ENCODE data around the gene BIN1.
A peak's percentile ranks its signal among the peaks of the same experiment; 100 is the strongest.

Gene BIN1

GRCh38 chr2:127059559-127059958, 47.4 kb downstream of the BIN1 start:
- no peak for FAIRE-seq
- no peak for DNase-seq (ENCODE audit: low spot score)

- FAIRE-seq (no peak), DNase-seq (ENCODE audit: low spot score) (no peak)
These were observed 48.1 kb downstream of the BIN1 start for GRCh38 chr2:127058954-127059252.

GRCh38 chr2:127058246-127058953, 48.6 kb downstream of the BIN1 start:
- FAIRE-seq = no peak
- DNase-seq (ENCODE audit: low spot score) = no peak

- FAIRE-seq = no peak
These were observed 49.3 kb downstream of the BIN1 start for GRCh38 chr2:127057371-127058245.

GRCh38 chr2:127056631-127057370, 50.2 kb downstream of the BIN1 start:
- DNase-seq (ENCODE audit: low spot score) (no peak), FAIRE-seq (no peak)

More at GRCh38 chr2:127057371-127058245, 49.3 kb downstream of the BIN1 start:
- DNase-seq (ENCODE audit: low spot score) = no peak

GRCh38 chr2:127056086-127056485, 50.9 kb downstream of the BIN1 start:
- DNase-seq (ENCODE audit: low spot score) (no peak), FAIRE-seq (no peak)

- FAIRE-seq = no peak
- DNase-seq (ENCODE audit: low spot score) = no peak
These were observed 51.2 kb downstream of the BIN1 start for GRCh38 chr2:127055786-127056076.

- no peak for FAIRE-seq
- DNase-seq (ENCODE audit: low spot score) = no peak
These were observed 51.8 kb downstream of the BIN1 start for GRCh38 chr2:127054996-127055785.

GRCh38 chr2:127054604-127054930, 52.4 kb downstream of the BIN1 start:
- FAIRE-seq (no peak), DNase-seq (ENCODE audit: low spot score) (no peak)

- peak; percentile 68 for FAIRE-seq
- no peak for DNase-seq (ENCODE audit: low spot score)
These were observed 53.0 kb downstream of the BIN1 start for GRCh38 chr2:127053731-127054603.

GRCh38 chr2:127052771-127053691, 53.9 kb downstream of the BIN1 start:
- DNase-seq (ENCODE audit: low spot score) (no peak), FAIRE-seq (no peak)

GRCh38 chr2:127052057-127052770, 54.7 kb downstream of the BIN1 start:
- DNase-seq (ENCODE audit: low spot score) (no peak), FAIRE-seq (no peak)

GRCh38 chr2:127051116-127052056, 55.6 kb downstream of the BIN1 start:
- DNase-seq (ENCODE audit: low spot score) (no peak), FAIRE-seq (peak; percentile 9)

- DNase-seq (ENCODE audit: low spot score) (no peak), FAIRE-seq (no peak)
These were observed 56.2 kb downstream of the BIN1 start for GRCh38 chr2:127050803-127051115.

GRCh38 chr2:127049927-127050802, 56.8 kb downstream of the BIN1 start:
- FAIRE-seq (peak; percentile 82), DNase-seq (ENCODE audit: low spot score) (peak; percentile 90)

GRCh38 chr2:127048969-127049897, 57.7 kb downstream of the BIN1 start:
- no peak for FAIRE-seq

More at GRCh38 chr2:127048969-127049897, 57.7 kb downstream of the BIN1 start:
- DNase-seq (ENCODE audit: low spot score) = no peak
